Left lobe of liver (tissue), 2 donors: ENCODE measurements around the gene CYTH4. TPM values are rescaled to one million over a fixed set of nuclear protein-coding genes. Genes with fewer than 3 reads are reported as not detected.

Experiments
- ATAC-seq: fragments of 200-7000 bp; cut with Tn5 transposase; one replicate; pipeline ENCODE4 v1.9.1; 2020; ENCODE audit warnings: mild to moderate bottlenecking, moderate library complexity
- DNase-seq: peaks from one replicate; pipeline ENCODE4 v3.0.0-alpha.2; 2020; ENCODE audit warnings: low spot score
- total RNA-seq: library from RNA; stranded (reverse); gene quantifications from one replicate; pipeline ENCODE4 v1.2.1, GENCODE V29; 2021
- donor health status: DM: no; HTN: no; CAD: no; lungs with moderate emphysema.
- donor health status: DM: no; HTN: yes; CAD: no.

CYTH4 gene
- total RNA-seq, 1 donor from 2014 or later: 5.2 TPM

DNA sequence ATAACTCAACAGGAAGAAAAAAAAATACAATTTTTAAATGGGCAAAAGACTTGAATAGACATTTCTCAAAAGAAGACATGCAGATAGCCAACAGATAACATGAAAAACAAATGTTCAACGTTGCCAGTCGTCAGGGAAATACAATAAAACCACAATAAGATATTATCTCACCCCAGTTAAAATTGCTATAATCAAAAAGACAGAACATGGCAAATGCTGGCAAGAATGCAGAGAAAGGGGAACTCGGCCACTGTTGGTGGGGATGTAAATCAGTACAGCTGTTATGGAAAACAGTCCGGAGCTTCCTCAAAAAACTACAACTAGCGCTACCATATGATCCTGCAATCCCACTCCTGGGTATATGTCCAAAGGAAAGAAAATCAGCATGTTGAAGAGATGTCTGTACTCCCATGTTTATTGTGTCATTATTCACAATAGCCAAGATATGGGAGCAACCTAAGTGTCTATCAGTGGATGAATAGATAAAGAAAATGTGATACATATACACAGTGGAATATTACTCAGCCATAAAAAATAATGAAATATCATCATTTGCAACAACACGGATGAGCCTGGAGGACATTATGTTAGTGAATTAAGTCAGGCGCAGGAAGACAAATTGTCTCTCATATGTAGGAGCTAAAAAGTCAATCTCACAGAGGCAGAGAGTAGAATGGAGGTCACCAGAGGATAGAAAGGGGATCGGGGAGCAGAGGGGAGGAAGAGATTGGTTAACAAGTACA, 12.2 kb upstream of the CYTH4 start:
- ATAC-seq: no peak
- DNase-seq: no peak

DNA sequence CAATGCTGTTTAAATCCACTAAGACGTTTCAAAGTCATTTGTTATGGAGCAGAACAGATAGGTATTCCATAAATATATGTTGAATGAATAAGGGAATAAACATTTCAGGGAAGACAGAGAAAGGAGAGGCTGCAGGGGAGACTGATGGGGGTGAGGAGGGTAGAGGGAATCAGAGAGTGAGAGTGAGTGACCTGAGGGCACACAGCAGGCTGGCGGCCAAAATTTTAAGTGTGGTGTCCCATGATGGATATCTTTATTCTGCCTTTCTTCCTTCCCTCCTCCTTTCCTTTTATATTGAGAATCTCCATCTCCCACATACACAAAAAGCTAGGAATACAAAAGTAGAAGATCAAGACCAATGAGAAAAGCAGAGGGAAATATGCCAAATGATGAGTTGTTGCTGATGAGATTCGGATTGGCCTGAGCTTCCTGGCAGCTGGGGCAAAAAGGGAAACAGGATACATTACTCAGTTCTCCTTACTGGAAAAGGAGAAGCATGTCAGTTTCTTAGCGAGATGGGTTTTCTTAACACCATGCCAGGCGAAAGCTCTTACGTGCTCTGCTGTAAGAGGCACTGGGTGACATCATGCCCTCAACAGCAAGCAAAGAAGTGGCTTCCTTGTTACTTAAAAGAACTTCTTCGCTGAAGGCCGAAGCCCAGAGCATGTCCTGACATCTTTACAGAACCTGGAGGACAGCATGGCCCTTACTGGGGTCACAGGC, 11.2 kb upstream of the CYTH4 start:
- ATAC-seq (peak; percentile 13), DNase-seq (no peak)

DNA sequence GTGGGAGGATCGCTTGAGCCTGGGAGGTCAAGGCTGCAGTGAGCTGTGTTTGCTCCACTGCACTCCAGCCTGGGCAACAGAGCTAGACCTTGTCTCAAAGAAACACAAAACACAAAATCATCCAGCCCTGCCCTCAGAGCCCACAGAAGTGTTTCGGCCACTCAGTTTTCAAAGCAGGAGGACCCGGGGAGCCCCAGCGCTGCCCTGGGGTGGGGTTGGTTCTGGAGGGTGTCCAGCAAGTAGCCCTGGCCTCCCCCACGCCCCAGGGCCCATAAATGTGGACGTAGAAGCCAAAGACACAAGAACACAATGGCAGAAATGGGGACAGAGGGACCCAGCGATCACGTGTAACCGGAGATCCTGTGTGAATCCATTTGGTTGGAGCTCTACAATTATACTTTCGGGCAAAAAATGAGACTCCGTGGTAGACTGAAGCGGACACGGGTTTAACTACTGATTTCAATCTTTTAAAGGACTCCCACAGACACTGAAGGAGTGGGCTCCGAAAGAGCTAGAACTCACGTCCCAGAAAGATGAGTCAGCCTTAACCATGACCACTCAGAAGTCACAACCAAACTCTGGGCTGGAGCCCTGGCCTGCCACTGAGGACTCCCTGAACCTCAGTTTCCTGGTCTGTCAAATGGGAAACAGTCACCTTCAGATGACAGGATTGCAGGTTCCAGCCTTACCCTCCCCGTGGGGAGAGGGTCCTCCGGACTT, 9.0 kb upstream of the CYTH4 start:
- DNase-seq (no peak), ATAC-seq (no peak)

DNA sequence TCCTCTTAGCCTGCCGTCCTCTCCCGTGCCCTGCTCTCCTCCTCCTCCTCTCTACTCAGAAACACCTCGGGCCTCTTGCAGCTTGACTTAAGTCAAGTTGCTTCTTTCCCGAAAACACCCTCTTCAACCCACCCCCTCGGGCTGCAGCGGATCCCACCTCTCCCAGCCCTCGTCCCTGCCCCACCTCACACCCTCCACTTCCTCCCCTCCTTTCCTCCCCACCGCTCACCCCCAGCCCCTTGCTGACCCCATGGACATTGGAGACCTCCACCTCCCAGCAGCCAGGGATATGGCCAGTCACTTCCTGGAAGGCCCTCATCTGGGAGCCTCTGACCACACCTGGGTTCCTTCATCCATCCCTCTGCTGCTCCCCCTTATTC, 8.5 kb upstream of the CYTH4 start:
- DNase-seq (no peak), ATAC-seq (no peak)

DNA sequence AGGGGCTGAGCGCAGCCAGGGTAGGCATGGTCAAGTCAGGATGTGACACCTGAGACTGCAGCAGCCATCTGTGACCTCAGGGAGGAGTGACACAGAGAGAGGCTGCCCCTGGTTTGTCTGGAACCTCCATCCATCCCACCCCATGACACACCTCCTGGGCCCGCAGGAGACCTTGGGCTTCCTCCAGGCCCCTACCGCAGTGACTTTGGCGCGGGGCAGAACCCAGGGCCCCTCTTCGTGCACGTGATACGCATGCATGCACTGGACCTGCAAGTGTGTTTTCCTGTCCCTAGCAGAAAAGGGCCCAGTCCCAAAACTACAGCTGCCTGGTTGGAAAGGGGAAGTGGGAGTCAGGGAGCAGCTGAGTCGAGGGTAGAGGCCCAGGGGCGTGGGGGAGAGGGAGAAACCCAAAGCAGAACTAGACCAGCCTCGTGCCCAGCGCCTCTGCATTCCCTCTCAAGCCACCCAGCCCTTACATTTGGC, 7.9 kb upstream of the CYTH4 start:
- DNase-seq: no peak
- ATAC-seq: peak; percentile 58

DNA sequence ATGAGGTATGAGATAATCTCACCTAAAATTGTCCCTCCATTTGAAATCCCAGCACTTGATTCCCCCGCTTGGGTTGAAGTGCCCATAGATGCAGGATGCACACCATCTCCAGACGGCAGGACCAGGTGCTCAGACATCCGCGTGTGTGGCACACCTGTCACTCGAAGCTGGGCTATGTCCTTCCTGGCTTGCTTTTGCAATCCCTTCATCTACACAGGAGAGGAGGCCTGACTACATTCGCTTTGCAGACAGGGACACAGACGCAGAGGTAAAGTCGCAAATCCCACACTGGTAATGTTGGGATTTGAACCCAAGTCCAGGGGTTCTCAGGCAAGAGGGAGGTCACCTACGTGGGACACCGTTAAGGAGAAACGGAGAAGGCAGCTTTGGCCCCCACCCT, 7.2 kb upstream of the CYTH4 start:
- ATAC-seq (no peak), DNase-seq (no peak)

DNA sequence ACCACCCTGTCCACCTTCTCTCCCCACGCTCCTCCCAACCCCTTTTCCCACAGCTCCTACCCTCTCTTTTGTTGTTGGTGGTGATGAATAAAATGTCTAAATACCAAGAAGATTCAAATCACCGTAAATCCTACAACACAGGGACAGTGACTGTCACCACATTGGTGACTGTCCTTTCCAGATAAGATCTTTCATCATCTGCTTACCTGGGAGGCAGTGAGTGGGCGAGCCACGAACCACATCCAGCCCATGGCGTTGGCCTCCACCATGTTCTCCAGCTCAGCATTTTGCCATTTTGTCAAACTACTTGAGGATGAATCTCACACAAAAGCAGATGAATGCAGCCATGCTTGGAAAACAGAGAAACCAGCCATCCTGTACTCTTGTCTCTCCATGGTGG, 6.7 kb upstream of the CYTH4 start:
- ATAC-seq: no peak
- DNase-seq: no peak

DNA sequence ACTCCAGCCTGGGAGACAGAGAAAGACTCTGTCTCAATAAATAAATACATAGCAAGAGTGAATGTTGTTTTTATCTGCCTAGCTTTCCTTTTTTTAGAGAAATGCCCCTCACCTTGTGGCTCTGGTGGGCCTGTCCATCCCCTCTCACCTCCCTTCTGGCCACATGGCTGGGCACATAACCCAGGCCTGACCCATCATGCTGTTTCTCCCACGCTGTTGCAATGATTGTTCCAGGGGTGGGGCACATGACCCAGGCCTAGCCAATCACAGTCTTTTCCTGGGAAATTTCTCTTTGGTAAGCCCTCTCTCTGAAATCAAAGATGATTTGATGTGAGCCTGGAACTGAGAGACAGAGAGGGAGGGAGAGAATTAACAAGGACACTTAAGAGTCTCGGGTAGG, 5.5 kb upstream of the CYTH4 start:
- ATAC-seq: no peak
- DNase-seq: no peak

DNA sequence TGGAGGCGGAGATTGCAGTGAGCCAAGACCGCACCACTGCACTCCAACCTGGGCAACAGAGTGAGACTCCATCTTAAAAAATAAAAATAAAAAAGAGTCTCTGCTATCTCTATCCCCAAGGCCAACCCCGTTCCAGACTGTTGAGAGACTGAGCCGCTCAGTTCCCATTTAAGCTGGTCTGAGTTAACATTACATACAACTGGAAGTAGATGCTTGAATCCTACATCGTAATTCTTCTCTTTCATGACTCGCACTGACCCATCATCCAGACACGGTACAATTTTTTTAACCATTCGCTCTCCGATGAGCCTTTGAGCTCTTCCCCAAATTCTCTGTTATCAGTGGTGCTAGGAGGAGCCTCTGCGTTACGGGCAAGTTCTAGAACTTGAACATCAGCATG, 4.9 kb upstream of the CYTH4 start:
- DNase-seq (no peak), ATAC-seq (no peak)

DNA sequence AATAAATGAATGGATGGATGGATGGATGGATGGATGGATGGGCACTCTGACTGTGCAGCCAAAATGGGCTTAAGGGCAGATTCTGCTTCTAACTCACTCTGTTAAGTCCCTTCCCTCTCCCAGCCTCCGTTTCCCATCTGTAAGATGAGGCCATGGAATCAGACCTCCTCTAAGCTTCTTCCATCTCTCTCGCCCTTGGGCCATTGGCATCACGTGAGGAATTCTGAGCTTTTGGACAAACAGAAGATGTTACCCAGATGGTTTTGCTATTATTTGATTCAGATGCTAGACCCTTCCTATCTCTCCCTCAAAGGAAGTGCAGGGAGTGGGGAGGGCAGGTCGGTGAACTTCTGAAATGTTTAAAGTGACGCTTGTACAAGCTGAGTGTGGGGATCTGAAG, 4.0 kb upstream of the CYTH4 start:
- no peak for DNase-seq
- no peak for ATAC-seq

DNA sequence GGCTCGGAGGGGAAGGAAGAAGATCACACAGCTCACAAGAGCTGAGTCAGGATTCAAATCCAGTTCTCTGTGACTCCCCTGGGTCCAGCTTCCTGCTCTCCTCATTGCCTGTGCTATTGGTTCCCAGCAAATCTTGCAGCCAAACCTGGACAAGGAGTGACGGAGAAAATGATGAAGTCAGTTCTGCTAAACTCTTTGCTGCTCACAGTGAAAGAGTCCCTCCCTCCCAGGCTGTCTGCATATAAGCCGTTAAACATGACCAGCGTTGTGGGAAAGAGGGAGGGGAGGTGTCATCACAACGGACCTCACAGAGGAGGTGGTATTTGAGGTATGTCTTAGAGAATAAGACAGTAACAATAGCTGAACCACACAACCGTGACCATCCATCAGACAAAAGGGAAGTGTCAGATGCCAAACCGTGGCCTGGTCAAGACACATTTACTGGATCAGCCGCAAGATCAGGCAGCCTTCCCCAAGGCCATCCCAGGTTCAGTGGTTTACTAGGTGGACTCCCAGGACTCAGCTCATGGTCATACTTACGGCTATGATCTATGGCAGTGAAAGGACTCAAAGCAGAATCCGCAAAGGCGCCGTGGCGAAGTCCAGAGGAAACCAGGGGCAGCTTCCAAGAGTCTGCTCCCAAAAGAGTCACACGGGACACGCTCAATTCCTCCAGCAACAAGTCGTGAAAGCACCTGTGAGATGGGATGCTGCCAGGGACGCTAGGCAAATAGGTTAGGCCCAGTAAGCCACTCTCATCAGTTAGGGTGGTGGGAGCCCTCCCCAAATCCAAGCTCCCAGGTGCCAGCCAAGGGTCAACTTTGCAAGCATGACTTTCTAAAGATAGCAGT, 2.8 kb upstream of the CYTH4 start:
- DNase-seq (no peak), ATAC-seq (no peak)

DNA sequence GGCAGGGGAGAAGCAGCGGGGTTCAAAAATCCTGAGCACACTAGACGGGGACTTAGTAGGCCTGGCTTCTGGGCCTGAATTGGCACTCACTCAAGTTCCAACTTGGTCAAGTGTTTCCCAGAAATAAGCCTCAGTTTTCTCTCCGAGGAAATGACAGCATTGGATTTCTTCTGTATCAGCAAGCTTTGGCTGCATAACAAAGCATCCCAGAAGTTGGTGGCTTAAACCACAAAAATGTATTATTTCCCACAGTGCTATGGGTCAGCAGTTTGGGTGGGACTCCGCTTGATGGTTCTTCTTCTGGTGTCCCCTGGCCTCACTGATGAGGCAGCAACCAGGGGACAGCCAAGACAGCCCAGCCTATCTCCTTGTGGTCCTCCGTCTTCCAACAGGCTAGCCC, 1.6 kb upstream of the CYTH4 start:
- DNase-seq: no peak
- no peak for ATAC-seq

DNA sequence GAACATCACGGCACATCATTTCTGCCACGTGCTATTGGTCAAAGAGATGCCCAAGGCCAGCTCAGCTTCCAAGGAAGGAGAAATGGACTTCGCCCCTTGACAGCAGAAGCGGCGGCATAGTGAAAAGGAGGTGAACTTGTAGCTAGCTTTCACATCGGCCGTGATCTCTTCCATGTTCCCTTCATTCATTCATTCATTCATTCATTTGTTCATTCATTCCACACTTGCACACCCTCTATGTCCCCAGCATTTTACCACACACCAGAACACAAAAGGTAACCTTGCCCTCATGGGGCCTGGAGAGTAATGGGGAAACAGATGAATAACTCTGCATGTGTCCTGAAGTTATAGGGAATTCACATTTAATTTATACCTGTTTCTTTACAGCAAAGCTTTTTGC, 1.1 kb upstream of the CYTH4 start:
- no peak for ATAC-seq

DNA sequence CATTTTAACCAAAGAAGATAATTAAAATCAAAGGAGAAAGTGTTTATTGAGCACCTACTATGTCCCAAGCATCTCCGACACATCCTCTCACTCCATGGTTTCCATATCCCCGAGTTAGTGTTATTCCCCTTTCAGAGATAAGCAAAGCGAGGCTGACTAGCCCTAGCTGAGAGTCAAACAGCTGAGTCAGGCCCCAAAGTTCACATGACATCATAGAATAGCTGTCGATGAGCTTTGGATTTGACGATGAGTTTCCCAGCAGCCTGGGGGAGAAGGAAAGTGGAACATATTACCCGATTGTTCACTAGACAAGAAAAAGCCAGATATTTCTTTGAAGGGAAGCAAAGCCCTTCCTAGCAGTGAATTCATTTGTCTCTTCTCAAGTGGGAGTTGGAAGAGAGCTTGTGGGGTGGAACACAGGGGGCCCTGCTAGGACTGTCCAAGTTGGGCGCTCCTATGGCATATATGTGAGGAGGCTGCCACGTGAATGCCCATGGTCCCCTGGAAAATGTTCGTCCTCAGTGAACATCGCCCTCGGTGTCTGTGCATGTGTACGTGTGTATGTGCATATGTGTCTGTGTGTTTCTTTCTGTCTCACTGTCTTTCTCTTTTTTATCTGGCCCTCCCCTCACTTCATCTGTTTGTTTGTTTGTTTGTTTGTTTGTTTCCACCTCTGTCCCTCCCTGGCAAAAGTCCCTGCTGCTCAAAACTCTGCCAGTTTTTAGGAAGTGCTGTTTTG, 493 bp upstream of the CYTH4 start:
- ATAC-seq (no peak), DNase-seq (no peak)

More for the DNA sequence above, 1.1 kb upstream of the CYTH4 start:
- no peak for DNase-seq

DNA sequence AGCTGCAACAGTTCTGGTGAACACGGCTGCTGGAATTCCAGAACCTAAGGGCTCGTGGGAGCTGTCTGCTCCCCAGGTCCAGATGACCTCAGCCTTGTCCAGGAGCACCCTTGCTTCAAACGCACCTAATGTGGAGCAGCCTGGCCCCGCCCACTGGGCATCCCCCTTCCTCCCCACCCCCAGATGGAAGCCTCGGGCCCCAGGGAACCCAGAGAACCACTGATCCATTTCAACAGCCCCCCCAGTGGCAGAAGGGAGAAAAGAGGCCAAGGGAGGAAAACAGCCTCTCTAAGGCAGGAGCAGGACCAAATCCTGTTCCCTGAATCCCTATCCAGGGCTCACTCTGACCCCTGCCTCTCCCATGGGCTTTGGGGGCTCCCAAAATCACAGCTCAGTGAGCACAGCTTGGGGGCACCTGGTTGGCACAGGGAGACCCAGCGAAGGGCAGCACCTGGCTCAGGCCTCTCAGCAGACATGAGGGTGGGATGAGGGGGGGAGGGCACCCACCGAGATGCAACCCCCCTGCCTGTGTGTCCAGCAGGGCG, 1.2 kb downstream of the CYTH4 start:
- DNase-seq (no peak), ATAC-seq (no peak)

DNA sequence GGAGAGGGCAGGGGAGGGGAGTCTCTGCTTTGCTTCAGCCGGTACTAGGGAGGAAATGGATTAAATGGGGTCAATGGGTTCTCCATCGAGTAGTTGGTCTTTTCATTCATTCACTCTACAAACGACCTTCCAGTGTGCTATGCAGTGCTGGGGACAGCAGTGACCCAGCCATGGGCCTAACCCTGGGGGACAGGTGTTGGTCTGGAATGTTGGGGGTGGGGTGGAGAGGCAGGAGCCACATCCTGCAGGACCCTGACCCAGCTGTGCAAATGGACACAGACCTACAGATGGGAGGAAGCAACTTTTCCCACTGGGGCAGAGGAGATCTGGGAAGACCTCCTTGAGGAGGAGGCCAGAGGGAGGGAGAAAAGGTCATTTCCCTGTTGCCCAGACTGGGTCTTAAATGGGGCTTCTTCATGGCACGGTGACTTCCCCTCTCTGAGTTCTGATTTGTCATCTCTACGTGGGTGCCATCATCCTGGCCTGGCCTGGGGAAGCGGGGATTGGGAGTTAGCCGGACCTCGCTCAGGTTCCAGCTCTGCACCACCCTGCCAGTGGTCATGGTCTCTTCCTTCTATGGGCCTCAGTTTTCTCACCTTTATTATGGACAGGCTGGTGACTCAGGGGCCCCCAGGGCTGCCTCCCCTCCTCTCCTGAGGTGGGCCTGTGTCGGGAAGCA, 2.0 kb downstream of the CYTH4 start:
- no peak for DNase-seq
- peak; percentile 10 for ATAC-seq

DNA sequence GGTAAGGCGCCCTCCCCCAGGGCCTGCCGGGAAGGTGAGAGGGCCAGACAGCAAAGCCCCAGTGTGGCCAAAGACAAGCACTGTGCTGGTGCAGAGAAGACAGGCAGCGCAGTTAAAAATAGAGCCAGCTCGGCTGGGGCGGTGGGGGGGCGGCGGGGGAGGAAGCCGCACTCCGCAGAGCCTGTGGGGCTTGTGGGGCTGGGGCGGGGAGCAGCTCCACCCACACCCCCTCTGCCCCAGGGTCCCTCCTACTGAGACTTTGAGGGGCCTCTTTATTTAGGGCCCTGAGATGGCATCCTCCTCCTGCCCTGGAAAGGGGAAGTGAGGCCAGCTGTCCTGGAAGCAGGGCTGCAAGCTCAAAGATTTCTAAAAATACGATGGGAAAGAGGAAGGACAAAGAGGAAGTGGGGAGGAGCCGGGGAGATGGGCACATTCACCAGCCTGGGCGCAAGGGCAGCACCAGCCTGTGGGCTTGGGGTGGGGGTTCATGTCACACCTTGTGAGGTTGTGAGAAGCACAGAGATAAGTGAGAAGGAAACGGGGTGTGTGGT, 2.6 kb downstream of the CYTH4 start:
- DNase-seq: no peak
- peak; percentile 68 for ATAC-seq

DNA sequence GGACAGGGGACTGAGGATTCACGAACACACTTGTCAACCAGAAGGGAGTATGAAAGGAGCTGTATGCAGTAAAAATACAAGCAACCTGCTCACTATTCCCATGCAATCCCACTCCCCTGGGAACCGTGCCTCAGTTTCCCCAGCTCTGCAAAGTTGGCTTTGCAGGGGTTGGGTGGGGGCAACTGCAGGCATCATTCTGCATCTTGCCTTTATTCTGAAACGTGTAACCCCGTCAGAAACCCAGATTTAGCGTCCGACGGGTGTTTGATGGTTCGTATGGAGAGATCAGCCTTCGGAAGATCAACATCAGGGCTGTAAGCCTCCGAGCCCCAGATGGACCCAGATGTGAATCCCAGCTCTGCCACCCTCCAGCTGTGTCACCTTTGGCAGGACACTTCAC, 3.6 kb downstream of the CYTH4 start:
- DNase-seq (no peak), ATAC-seq (no peak)

DNA sequence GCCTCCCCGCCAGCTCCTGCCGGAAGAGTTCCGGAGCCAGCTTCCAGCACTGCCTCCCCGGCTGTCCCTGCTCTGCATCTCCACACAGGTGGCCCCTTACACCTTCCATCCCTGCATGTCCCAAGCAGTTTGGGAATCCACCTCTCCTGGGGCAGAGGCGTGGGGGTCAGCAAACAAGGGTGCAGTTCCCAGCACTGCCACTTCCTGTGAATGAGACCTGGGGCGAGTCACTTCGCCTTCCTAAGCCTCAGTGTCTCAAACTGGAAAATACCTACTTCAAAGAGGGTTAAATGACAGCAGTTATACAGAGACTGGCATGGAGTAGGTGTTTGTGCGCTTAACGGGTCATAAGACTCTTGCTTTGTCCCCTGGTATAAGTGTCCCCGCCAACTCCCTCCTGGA, 5.2 kb downstream of the CYTH4 start:
- ATAC-seq: no peak
- DNase-seq: no peak
